Measurements from ENCODE around the gene DUSP15. TPM values are rescaled to one million over a fixed set of nuclear protein-coding genes. Genes with fewer than 3 reads are reported as not detected.

DUSP15 gene
- polyA plus RNA-seq, 1 donor (not counting 4 experiments of a cell fraction or from before 2014, with no cell fraction given) = not detected

- Histone ChIP-seq H3K9me1 (ENCODE audit: control insufficient read depth, extremely low read depth, insufficient read depth, low read length) (no peaks in the 10 kb centered on the region), H3K4me3 (ENCODE audit: control insufficient read depth in 2 of 3, extremely low read depth in 1 of 3, insufficient read depth in 2 of 3, low read depth in 1 of 3, low read length in 3 of 3) (peak overlapping the region in 1 of 3 experiments; percentile 45), H3K9me3 (ENCODE audit: control insufficient read depth, low read depth, low read length) (no peaks in the 10 kb centered on the region), H3K27ac (ENCODE audit: control insufficient read depth, insufficient read depth, low read length) (no peak overlapping the region), H3K9ac (ENCODE audit: control insufficient read depth, extremely low read depth, insufficient read depth, low read length) (no peak overlapping the region), H2AFZ (ENCODE audit: control insufficient read depth, low read length) (no peak overlapping the region), H3K27me3 (ENCODE audit: control insufficient read depth, extremely low read depth, insufficient read depth, low read length) (peaks cover 47% of the 10 kb centered on the region), H3K36me3 (ENCODE audit: control insufficient read depth in 2 of 2, extremely low read depth in 1 of 2, insufficient read depth in 2 of 2, low read length in 2 of 2) (no peaks in the 10 kb centered on the region), H3K4me2 (ENCODE audit: control insufficient read depth, extremely low read depth, insufficient read depth, low read depth, low read length) (peak overlapping the region; percentile 74), H3K79me2 (ENCODE audit: control insufficient read depth, insufficient read depth, low read length) (no peaks in the 10 kb centered on the region), H4K20me1 (ENCODE audit: control insufficient read depth, extremely low read depth, insufficient read depth, low read length) (no peaks in the 10 kb centered on the region), H3K4me1 (ENCODE audit: control insufficient read depth, extremely low read depth, insufficient read depth, low read length) (peaks cover 2% of the 10 kb centered on the region)
- FAIRE-seq = no peak
- dilution Hi-C loops (cut with MboI; ENCODE audit: extremely low pct_ligation_motif_present, low sequenced_read_pairs) = no loop called here
- no peak for DNase-seq (ENCODE audit: low read depth, low spot score)
- TF ChIP-seq CTCF (optimal IDR thresholded peaks at IDR 0.05 in 1 of 3, IDR thresholded peaks at IDR 0.05 in 1 of 3, conservative IDR thresholded peaks at IDR 0.05 in 1 of 3; ENCODE audit: extremely low read depth in 1 of 3, insufficient read depth in 2 of 3, low read length in 3 of 3) = no peak
- TF ChIP-seq EZH2 (IDR thresholded peaks at IDR 0.05; ENCODE audit: low read length) = no peak
Measured at GRCh38 chr20:31862157-31862470, 8.2 kb downstream of the DUSP15 start.

GRCh38 chr20:31861385-31862156 lies 8.8 kb downstream of the DUSP15 start:
- no peak for TF ChIP-seq CTCF (optimal IDR thresholded peaks at IDR 0.05 in 1 of 3, IDR thresholded peaks at IDR 0.05 in 1 of 3, conservative IDR thresholded peaks at IDR 0.05 in 1 of 3; ENCODE audit: extremely low read depth in 1 of 3, insufficient read depth in 2 of 3, low read length in 3 of 3)
- TF ChIP-seq EZH2 (IDR thresholded peaks at IDR 0.05; ENCODE audit: low read length) = peak; percentile 78
- Histone ChIP-seq H3K79me2 (ENCODE audit: control insufficient read depth, insufficient read depth, low read length) (no peaks in the 10 kb centered on the region), H3K9ac (ENCODE audit: control insufficient read depth, extremely low read depth, insufficient read depth, low read length) (no peak overlapping the region), H4K20me1 (ENCODE audit: control insufficient read depth, extremely low read depth, insufficient read depth, low read length) (no peaks in the 10 kb centered on the region), H3K27me3 (ENCODE audit: control insufficient read depth, extremely low read depth, insufficient read depth, low read length) (peaks cover 42% of the 10 kb centered on the region), H2AFZ (ENCODE audit: control insufficient read depth, low read length) (peak overlapping the region; percentile 20), H3K9me3 (ENCODE audit: control insufficient read depth, low read depth, low read length) (no peaks in the 10 kb centered on the region), H3K9me1 (ENCODE audit: control insufficient read depth, extremely low read depth, insufficient read depth, low read length) (no peaks in the 10 kb centered on the region), H3K36me3 (ENCODE audit: control insufficient read depth in 2 of 2, extremely low read depth in 1 of 2, insufficient read depth in 2 of 2, low read length in 2 of 2) (no peaks in the 10 kb centered on the region), H3K4me2 (ENCODE audit: control insufficient read depth, extremely low read depth, insufficient read depth, low read depth, low read length) (peak overlapping the region; percentile 74), H3K27ac (ENCODE audit: control insufficient read depth, insufficient read depth, low read length) (no peak overlapping the region), H3K4me1 (ENCODE audit: control insufficient read depth, extremely low read depth, insufficient read depth, low read length) (peaks cover 2% of the 10 kb centered on the region), H3K4me3 (ENCODE audit: control insufficient read depth in 2 of 3, extremely low read depth in 1 of 3, insufficient read depth in 2 of 3, low read depth in 1 of 3, low read length in 3 of 3) (peak overlapping the region; percentile 36 to 52 (median 45))
- FAIRE-seq (no peak), DNase-seq (ENCODE audit: low read depth, low spot score) (no peak)
- dilution Hi-C loops (cut with MboI; ENCODE audit: extremely low pct_ligation_motif_present, low sequenced_read_pairs) = no loop called here

Data from keratinocyte (primary cell).